ENCODE measurements around the gene RTL5. TPM values are rescaled to one million over a fixed set of nuclear protein-coding genes. Genes with fewer than 3 reads are reported as not detected.

RTL5 gene
- polyA plus RNA-seq, 1 donor (not counting 4 experiments of a cell fraction or from before 2014, with no cell fraction given) = 0.09 TPM

- Histone ChIP-seq H3K9me3 (ENCODE audit: control insufficient read depth, low read depth, low read length) (no peaks in the 10 kb centered on the region), H3K9me1 (ENCODE audit: control insufficient read depth, extremely low read depth, insufficient read depth, low read length) (no peaks in the 10 kb centered on the region), H3K27me3 (ENCODE audit: control insufficient read depth, extremely low read depth, insufficient read depth, low read length) (peaks cover 19% of the 10 kb centered on the region), H3K4me2 (ENCODE audit: control insufficient read depth, extremely low read depth, insufficient read depth, low read depth, low read length) (no peak overlapping the region), H3K4me1 (ENCODE audit: control insufficient read depth, extremely low read depth, insufficient read depth, low read length) (no peaks in the 10 kb centered on the region), H3K79me2 (ENCODE audit: control insufficient read depth, insufficient read depth, low read length) (no peaks in the 10 kb centered on the region), H3K27ac (ENCODE audit: control insufficient read depth, insufficient read depth, low read length) (no peak overlapping the region), H4K20me1 (ENCODE audit: control insufficient read depth, extremely low read depth, insufficient read depth, low read length) (peaks cover under 1% of the 10 kb centered on the region), H3K9ac (ENCODE audit: control insufficient read depth, extremely low read depth, insufficient read depth, low read length) (no peak overlapping the region), H3K4me3 (ENCODE audit: control insufficient read depth in 2 of 3, extremely low read depth in 1 of 3, insufficient read depth in 2 of 3, low read depth in 1 of 3, low read length in 3 of 3) (no peak overlapping the region), H3K36me3 (ENCODE audit: control insufficient read depth in 2 of 2, extremely low read depth in 1 of 2, insufficient read depth in 2 of 2, low read length in 2 of 2) (no peaks in the 10 kb centered on the region), H2AFZ (ENCODE audit: control insufficient read depth, low read length) (no peak overlapping the region)
- DNase-seq (ENCODE audit: low read depth, low spot score) (no peak), FAIRE-seq (no peak)
- dilution Hi-C loops (cut with MboI; ENCODE audit: extremely low pct_ligation_motif_present, low sequenced_read_pairs) = no loop called here
- TF ChIP-seq EZH2 (IDR thresholded peaks at IDR 0.05; ENCODE audit: low read length) (no peak), CTCF (optimal IDR thresholded peaks at IDR 0.05 in 1 of 3, IDR thresholded peaks at IDR 0.05 in 1 of 3, conservative IDR thresholded peaks at IDR 0.05 in 1 of 3; ENCODE audit: extremely low read depth in 1 of 3, insufficient read depth in 2 of 3, low read length in 3 of 3) (no peak)
Measured at GRCh38 chrX:72079607-72080006, 52.1 kb downstream of the RTL5 start.

- no peak overlapping the region for H3K27ac ChIP-seq (ENCODE audit: control insufficient read depth, insufficient read depth, low read length)
- H3K4me3 ChIP-seq (ENCODE audit: control insufficient read depth in 2 of 3, extremely low read depth in 1 of 3, insufficient read depth in 2 of 3, low read depth in 1 of 3, low read length in 3 of 3) = no peak overlapping the region
- DNase-seq (ENCODE audit: low read depth, low spot score) (no peak), FAIRE-seq (no peak)
- no peak overlapping the region for H3K9ac ChIP-seq (ENCODE audit: control insufficient read depth, extremely low read depth, insufficient read depth, low read length)
- TF ChIP-seq EZH2 (IDR thresholded peaks at IDR 0.05; ENCODE audit: low read length) (no peak), CTCF (optimal IDR thresholded peaks at IDR 0.05 in 1 of 3, IDR thresholded peaks at IDR 0.05 in 1 of 3, conservative IDR thresholded peaks at IDR 0.05 in 1 of 3; ENCODE audit: extremely low read depth in 1 of 3, insufficient read depth in 2 of 3, low read length in 3 of 3) (no peak)
- dilution Hi-C loops (cut with MboI; ENCODE audit: extremely low pct_ligation_motif_present, low sequenced_read_pairs) = no loop called here
- H4K20me1 ChIP-seq (ENCODE audit: control insufficient read depth, extremely low read depth, insufficient read depth, low read length) = no peaks in the 10 kb centered on the region
- no peaks in the 10 kb centered on the region for H3K36me3 ChIP-seq (ENCODE audit: control insufficient read depth in 2 of 2, extremely low read depth in 1 of 2, insufficient read depth in 2 of 2, low read length in 2 of 2)
- H3K4me1 ChIP-seq (ENCODE audit: control insufficient read depth, extremely low read depth, insufficient read depth, low read length) = no peaks in the 10 kb centered on the region
- H3K9me3 ChIP-seq (ENCODE audit: control insufficient read depth, low read depth, low read length) = no peaks in the 10 kb centered on the region
- no peak overlapping the region for H2AFZ ChIP-seq (ENCODE audit: control insufficient read depth, low read length)
- H3K9me1 ChIP-seq (ENCODE audit: control insufficient read depth, extremely low read depth, insufficient read depth, low read length) = no peaks in the 10 kb centered on the region
- H3K4me2 ChIP-seq (ENCODE audit: control insufficient read depth, extremely low read depth, insufficient read depth, low read depth, low read length) = no peak overlapping the region
- H3K79me2 ChIP-seq (ENCODE audit: control insufficient read depth, insufficient read depth, low read length) = no peaks in the 10 kb centered on the region
- peaks cover 20% of the 10 kb centered on the region for H3K27me3 ChIP-seq (ENCODE audit: control insufficient read depth, extremely low read depth, insufficient read depth, low read length)
Measured at GRCh38 chrX:72078411-72078810, 53.3 kb downstream of the RTL5 start.

Other genes with a start within 250 kb of the RTL5 start
- 0.03 to 0.04 TPM (median 0.04 TPM) in 3 replicates for gene NHSL2, start 221.1 kb downstream of the RTL5 start, polyA plus RNA-seq
- 12.9 to 31.0 TPM (median 28.4 TPM) in 3 replicates for gene PIN4, start 49.8 kb upstream of the RTL5 start, polyA plus RNA-seq
- gene ERCC6L, start 107.1 kb upstream of the RTL5 start, polyA plus RNA-seq = 0.52 to 4.1 TPM (median 3.4 TPM) in 3 replicates
- gene RPS4X, start 145.3 kb upstream of the RTL5 start, polyA plus RNA-seq = 1,925 to 2,606 TPM (median 2,174 TPM) in 3 replicates
- gene CITED1, start 174.0 kb upstream of the RTL5 start, polyA plus RNA-seq = 0.25 to 0.30 TPM in 2 of 3 replicates, not detected in the other